NT2/D1 (cell line): ENCODE data around the gene POLN.

Experiments used
- SUZ12 ChIP-seq: IDR thresholded peaks from 2 replicates; pipeline ENCODE4 v1.6.1; 2011; ENCODE audit not compliant: insufficient read length, insufficient read depth; ENCODE audit errors: extremely low read depth
- YY1 ChIP-seq: IDR thresholded peaks from 2 replicates; pipeline ENCODE4 v1.6.1; 2011; ENCODE audit not compliant: insufficient read length, insufficient read depth
- ZNF274 ChIP-seq: IDR thresholded peaks from 2 replicates; pipeline ENCODE4 v1.6.1; 2011; ENCODE audit warnings: mild to moderate bottlenecking, low read depth, low read length

DNA sequence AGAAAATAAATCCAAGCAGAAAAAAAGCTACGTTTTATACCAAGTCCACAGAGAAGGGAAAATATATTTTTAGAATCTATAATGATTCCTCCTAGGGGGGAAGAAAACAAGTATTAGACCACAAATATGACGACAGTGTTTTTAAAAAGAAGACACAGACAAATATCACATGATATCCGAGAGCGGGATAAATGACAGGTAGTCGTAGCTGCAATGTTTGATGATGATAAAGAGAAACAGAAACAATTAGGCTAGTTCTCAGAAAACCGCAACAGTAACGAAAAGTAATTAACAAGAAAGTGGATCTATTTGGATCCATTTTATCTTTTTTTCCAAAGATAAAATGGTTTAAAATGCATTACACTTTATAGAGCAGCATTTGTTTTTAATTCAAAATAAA, 918 bp downstream of the POLN start:
- TF ChIP-seq SUZ12 (no peak), ZNF274 (no peak), YY1 (no peak)
